HepG2 (cell line): ENCODE measurements around the gene CD300LG. TPM values are rescaled to one million over a fixed set of nuclear protein-coding genes. Genes with fewer than 3 reads are reported as not detected.

ENCODE experiments used
- GABPB1 ChIP-seq: IDR thresholded peaks from 2 replicates; pipeline ENCODE4 v1.6.1; 2016; ENCODE audit warnings: mild to moderate bottlenecking, missing genetic modification reagents, moderate library complexity, missing compliant biosample characterization
- HNRNPLL ChIP-seq: fragments of 200-400 bp; formaldehyde crosslinking; IDR thresholded peaks from 2 replicates; pipeline ENCODE4 v1.6.1; 2017; ENCODE audit warnings: mild to moderate bottlenecking, low read depth, low read length; ENCODE audit not compliant: poor library complexity, severe bottlenecking
- MTF2 ChIP-seq: sonication (generic); formaldehyde crosslinking; IDR thresholded peaks from 2 replicates; pipeline ENCODE4 v1.5.0; 2020; ENCODE audit warnings: missing genetic modification reagents, borderline replicate concordance
- NFYB ChIP-seq: sonication (generic); formaldehyde crosslinking; IDR thresholded peaks from 2 replicates; pipeline ENCODE4 v1.4.0; 2020; ENCODE audit warnings: missing genetic modification reagents
- NONO ChIP-seq, 2 experiments: fragments of 450-650 bp in 1 of 2; sonication (generic) in 1 of 2; formaldehyde crosslinking in 1 of 2; IDR thresholded peaks in 1 of 2; conservative IDR thresholded peaks in 1 of 2; 2 replicates each; pipeline versions ENCODE4 v1.6.1 to v1.8.0; 2017 to 2022; ENCODE audit warnings: mild to moderate bottlenecking in 1 of 2, missing genetic modification reagents in 1 of 2, moderate library complexity in 1 of 2
- PCBP1 ChIP-seq: fragments of 200-400 bp; formaldehyde crosslinking; IDR thresholded peaks from 2 replicates; pipeline ENCODE4 v1.6.1; 2017; ENCODE audit warnings: mild to moderate bottlenecking, low read depth, low read length, borderline replicate concordance
- POLR2A ChIP-seq, 2 experiments: IDR thresholded peaks; 2 replicates each; pipeline ENCODE4 v1.6.1; 2011; ENCODE audit warnings: low read depth in 2 of 2, low read length in 2 of 2, mild to moderate bottlenecking in 1 of 2, moderate library complexity in 1 of 2; ENCODE audit not compliant: insufficient read depth in 1 of 2
- RXRA ChIP-seq: sonication (generic); formaldehyde crosslinking; IDR thresholded peaks from 2 replicates; pipeline ENCODE4 v1.5.1; 2020; ENCODE audit warnings: missing genetic modification reagents
- ZMYM4 ChIP-seq: sonication (generic); formaldehyde crosslinking; IDR thresholded peaks from 2 replicates; pipeline ENCODE4 v1.8.1; 2023; ENCODE audit warnings: mild to moderate bottlenecking, missing genetic modification reagents
- ZNF350 ChIP-seq: sonication (generic); formaldehyde crosslinking; IDR thresholded peaks from 2 replicates; pipeline ENCODE4 v1.4.0; 2020; ENCODE audit warnings: mild to moderate bottlenecking, low read depth, missing genetic modification reagents, borderline replicate concordance
- ZNF382 ChIP-seq: sonication (generic); formaldehyde crosslinking; IDR thresholded peaks from 2 replicates; pipeline ENCODE4 v1.5.0; 2020; ENCODE audit warnings: missing genetic modification reagents, mild to moderate bottlenecking, borderline replicate concordance
- ZNF569 ChIP-seq: sonication (generic); formaldehyde crosslinking; IDR thresholded peaks from 2 replicates; pipeline ENCODE4 v1.5.0; 2020; ENCODE audit warnings: mild to moderate bottlenecking, missing genetic modification reagents, moderate library complexity, borderline replicate concordance
- ZNF670 ChIP-seq: sonication (generic); formaldehyde crosslinking; IDR thresholded peaks from 2 replicates; pipeline ENCODE4 v1.8.0; 2022; ENCODE audit warnings: mild to moderate bottlenecking, missing genetic modification reagents, borderline replicate concordance
- ZNF724P ChIP-seq: sonication (generic); formaldehyde crosslinking; IDR thresholded peaks from 2 replicates; pipeline ENCODE4 v1.8.0; 2022; ENCODE audit warnings: missing genetic modification reagents, borderline replicate concordance
- ZNF768 ChIP-seq: sonication (generic); formaldehyde crosslinking; IDR thresholded peaks from 2 replicates; pipeline ENCODE4 v1.4.0; 2020; ENCODE audit warnings: missing genetic modification reagents
- ZNF775 ChIP-seq: sonication (generic); formaldehyde crosslinking; IDR thresholded peaks from 2 replicates; pipeline ENCODE4 v1.4.0; 2020; ENCODE audit warnings: missing genetic modification reagents, mild to moderate bottlenecking, moderate library complexity, borderline replicate concordance
- polyA plus RNA-seq, 8 experiments: library from polyadenylated mRNA; depleted of rRNA in 3 of 8; stranded (reverse) in 7 of 8; unstranded in 1 of 8; fragments of >200 nt; fragmentation: Illumina TruSeq in 4 of 8; extraction: Trizol in 4 of 8; gene quantifications; 2 replicates each; pipeline versions ENCODE4 v1.2.1 to v1.2.3, GENCODE V29; 2011 to 2016; ENCODE audit warnings: low read depth in 4 of 8, missing spikeins in 1 of 8, mixed read lengths in 1 of 8; ENCODE audit not compliant: insufficient read depth in 1 of 8
- total RNA-seq, 5 experiments: library from RNA; depleted of rRNA; stranded (reverse); fragments of >200 nt; fragmentation: Illumina TruSeq; extraction: Trizol; gene quantifications; 2 replicates each; pipeline ENCODE4 v1.2.3, GENCODE V29; 2016; ENCODE audit warnings: low read depth in 1 of 5
- TF ChIP-seq, protein P1 (sequence below): sonication (generic); formaldehyde crosslinking; IDR thresholded peaks from 2 replicates; pipeline ENCODE4 v1.4.0; 2020; ENCODE audit warnings: missing genetic modification reagents
- TF ChIP-seq, protein P2 (sequence below): sonication (generic); formaldehyde crosslinking; conservative IDR thresholded peaks from 2 replicates; pipeline ENCODE4 v1.4.0; 2020; ENCODE audit warnings: missing genetic modification reagents
- TF ChIP-seq, protein P3 (sequence below): sonication (generic); formaldehyde crosslinking; IDR thresholded peaks from 2 replicates; pipeline ENCODE4 v1.9.0; 2022; ENCODE audit warnings: low read depth, missing genetic modification reagents
- TF ChIP-seq, protein P4 (sequence below): IDR thresholded peaks from 2 replicates; pipeline ENCODE4 v1.6.1; 2016; ENCODE audit warnings: missing compliant biosample characterization, missing genetic modification reagents, borderline replicate concordance

CD300LG gene
- total and polyA plus RNA-seq, 2 of the 13 experiments (the other 11 are each of a cell fraction or from before 2014, with no cell fraction given) = not detected

DNA sequence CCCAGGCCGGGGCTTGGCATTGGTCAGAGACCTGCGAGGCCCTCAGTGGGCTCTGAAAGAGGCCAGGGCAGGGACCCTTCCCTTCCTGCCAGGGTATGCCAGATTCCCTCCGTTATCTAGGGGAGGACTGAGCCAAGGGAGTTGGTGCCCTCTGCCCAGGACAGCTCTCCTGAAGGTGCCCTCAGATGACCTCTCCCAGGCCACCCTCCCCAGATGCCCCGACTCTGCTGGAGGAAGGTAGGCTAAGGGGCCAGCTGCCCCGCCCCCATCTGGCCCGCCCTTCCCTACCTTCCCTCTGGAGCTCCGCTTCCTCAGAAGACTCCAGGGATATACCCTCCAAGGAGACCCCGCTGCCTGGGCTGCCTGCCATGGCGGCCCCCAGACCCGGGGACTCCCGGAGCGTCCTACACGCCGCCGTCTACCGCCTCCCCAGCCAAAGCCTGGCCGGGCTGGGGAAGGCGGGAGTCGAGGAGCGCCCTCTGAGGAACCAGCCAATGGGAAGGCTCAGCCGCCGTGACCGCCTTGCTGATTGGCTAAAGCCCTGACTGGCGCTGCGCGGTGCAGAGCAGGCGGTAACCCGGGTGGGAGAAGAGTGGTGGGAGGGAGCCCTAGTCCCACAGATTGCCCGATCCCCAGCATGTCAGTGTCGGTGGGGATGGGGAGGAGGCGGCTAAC is 53.3 kb downstream of the CD300LG start (continued):
- TF ChIP-seq ZNF775 = no peak
- TF ChIP-seq NONO (IDR thresholded peaks at IDR 0.05) = no peak
- no peak for TF ChIP-seq NONO (CRISPR knock-in tag; conservative IDR thresholded peaks at IDR 0.05)
- TF ChIP-seq ZNF569 (CRISPR knock-in tag) = no peak
- TF ChIP-seq NFYB (CRISPR knock-in tag) = peak; percentile 93
- TF ChIP-seq ZNF724P = no peak
- TF ChIP-seq, protein P1, sequence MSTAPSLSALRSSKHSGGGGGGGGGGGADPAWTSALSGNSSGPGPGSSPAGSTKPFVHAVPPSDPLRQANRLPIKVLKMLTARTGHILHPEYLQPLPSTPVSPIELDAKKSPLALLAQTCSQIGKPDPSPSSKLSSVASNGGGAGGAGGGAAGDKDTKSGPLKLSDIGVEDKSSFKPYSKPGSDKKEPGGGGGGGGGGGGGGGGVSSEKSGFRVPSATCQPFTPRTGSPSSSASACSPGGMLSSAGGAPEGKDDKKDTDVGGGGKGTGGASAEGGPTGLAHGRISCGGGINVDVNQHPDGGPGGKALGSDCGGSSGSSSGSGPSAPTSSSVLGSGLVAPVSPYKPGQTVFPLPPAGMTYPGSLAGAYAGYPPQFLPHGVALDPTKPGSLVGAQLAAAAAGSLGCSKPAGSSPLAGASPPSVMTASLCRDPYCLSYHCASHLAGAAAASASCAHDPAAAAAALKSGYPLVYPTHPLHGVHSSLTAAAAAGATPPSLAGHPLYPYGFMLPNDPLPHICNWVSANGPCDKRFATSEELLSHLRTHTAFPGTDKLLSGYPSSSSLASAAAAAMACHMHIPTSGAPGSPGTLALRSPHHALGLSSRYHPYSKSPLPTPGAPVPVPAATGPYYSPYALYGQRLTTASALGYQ (CRISPR knock-in tag) = no peak
- TF ChIP-seq RXRA (CRISPR knock-in tag) = no peak
- TF ChIP-seq ZNF670 = no peak
- no peak for TF ChIP-seq ZNF382 (CRISPR knock-in tag)
- TF ChIP-seq GABPB1 (CRISPR knock-in tag) = peak; percentile 27; the same call in 1 of the 2 replicates
- TF ChIP-seq POLR2A (IDR thresholded peaks at IDR 0.05; ENCODE audit: insufficient read depth in 1 of 2, low read depth in 2 of 2, low read length in 2 of 2) = no peak
- no peak for TF ChIP-seq ZMYM4 (CRISPR knock-in tag)
- 0 out of 2 replicates have a peak, but pooled peaks have one; percentile 46 for TF ChIP-seq PCBP1
- TF ChIP-seq HNRNPLL = peak; percentile 26
- TF ChIP-seq, protein P2, sequence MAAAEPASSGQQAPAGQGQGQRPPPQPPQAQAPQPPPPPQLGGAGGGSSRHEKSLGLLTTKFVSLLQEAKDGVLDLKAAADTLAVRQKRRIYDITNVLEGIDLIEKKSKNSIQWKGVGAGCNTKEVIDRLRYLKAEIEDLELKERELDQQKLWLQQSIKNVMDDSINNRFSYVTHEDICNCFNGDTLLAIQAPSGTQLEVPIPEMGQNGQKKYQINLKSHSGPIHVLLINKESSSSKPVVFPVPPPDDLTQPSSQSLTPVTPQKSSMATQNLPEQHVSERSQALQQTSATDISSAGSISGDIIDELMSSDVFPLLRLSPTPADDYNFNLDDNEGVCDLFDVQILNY (CRISPR knock-in tag) = no peak
- TF ChIP-seq ZNF350 (CRISPR knock-in tag) = 0 out of 2 replicates have a peak, but pooled peaks have one; percentile 23
- no peak for TF ChIP-seq MTF2
- TF ChIP-seq, protein P3, sequence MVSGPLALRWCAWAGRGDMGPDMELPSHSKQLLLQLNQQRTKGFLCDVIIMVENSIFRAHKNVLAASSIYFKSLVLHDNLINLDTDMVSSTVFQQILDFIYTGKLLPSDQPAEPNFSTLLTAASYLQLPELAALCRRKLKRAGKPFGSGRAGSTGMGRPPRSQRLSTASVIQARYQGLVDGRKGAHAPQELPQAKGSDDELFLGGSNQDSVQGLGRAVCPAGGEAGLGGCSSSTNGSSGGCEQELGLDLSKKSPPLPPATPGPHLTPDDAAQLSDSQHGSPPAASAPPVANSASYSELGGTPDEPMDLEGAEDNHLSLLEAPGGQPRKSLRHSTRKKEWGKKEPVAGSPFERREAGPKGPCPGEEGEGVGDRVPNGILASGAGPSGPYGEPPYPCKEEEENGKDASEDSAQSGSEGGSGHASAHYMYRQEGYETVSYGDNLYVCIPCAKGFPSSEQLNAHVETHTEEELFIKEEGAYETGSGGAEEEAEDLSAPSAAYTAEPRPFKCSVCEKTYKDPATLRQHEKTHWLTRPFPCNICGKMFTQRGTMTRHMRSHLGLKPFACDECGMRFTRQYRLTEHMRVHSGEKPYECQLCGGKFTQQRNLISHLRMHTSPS (CRISPR knock-in tag) = 0 out of 2 replicates have a peak, but pooled peaks have one; percentile 45
- peak; percentile 12; the same call in 1 of the 2 replicates for TF ChIP-seq ZNF768 (CRISPR knock-in tag)
- TF ChIP-seq, protein P4, sequence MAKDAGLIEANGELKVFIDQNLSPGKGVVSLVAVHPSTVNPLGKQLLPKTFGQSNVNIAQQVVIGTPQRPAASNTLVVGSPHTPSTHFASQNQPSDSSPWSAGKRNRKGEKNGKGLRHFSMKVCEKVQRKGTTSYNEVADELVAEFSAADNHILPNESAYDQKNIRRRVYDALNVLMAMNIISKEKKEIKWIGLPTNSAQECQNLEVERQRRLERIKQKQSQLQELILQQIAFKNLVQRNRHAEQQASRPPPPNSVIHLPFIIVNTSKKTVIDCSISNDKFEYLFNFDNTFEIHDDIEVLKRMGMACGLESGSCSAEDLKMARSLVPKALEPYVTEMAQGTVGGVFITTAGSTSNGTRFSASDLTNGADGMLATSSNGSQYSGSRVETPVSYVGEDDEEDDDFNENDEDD (CRISPR knock-in tag) = peak; percentile 67; the same call in 1 of the 2 replicates
